ENCODE results near the gene NEURL1.

Gene NEURL1

GRCh38 chr10:103637927-103638557, 144.5 kb downstream of the NEURL1 start:
- in situ Hi-C loops (cut with MboI; ENCODE audit: low sequenced_read_pairs): no loop called here

- in situ Hi-C loops (cut with MboI; ENCODE audit: low sequenced_read_pairs): no loop called here
Observed at GRCh38 chr10:103638948-103639347, 145.4 kb downstream of the NEURL1 start.

GRCh38 chr10:103640436-103641181, 147.1 kb downstream of the NEURL1 start:
- in situ Hi-C loops (cut with MboI; ENCODE audit: low sequenced_read_pairs): no loop called here

GRCh38 chr10:103641326-103641725, 147.8 kb downstream of the NEURL1 start:
- in situ Hi-C loops (cut with MboI; ENCODE audit: low sequenced_read_pairs): no loop called here

Data from HL-60/S4 treated with retinoic acid at 250 ng/mL for 4 days and 3 days (cell line).